Duodenal mucosa (tissue), 2 donors: ENCODE data around the gene TSC22D2.

Source experiments
- H3K27ac ChIP-seq: one replicate; pipeline ENCODE4 v1.7.0; 2013; ENCODE audit warnings: low read depth, low read length
- H3K27me3 ChIP-seq, 2 donors: one replicate each; pipeline ENCODE4 v1.7.0; 2013; ENCODE audit warnings: low read length in 2 of 2, control low read depth in 1 of 2; ENCODE audit not compliant: insufficient read depth in 2 of 2, control insufficient read depth in 1 of 2
- H3K36me3 ChIP-seq, 2 donors: one replicate each; pipeline ENCODE4 v1.7.0; 2013; ENCODE audit warnings: low read length in 2 of 2, control low read depth in 1 of 2; ENCODE audit not compliant: insufficient read depth in 2 of 2, control insufficient read depth in 1 of 2
- H3K4me1 ChIP-seq, 2 donors: one replicate each; pipeline ENCODE4 v1.7.0; 2013; ENCODE audit warnings: low read length in 2 of 2, control low read depth in 1 of 2; ENCODE audit not compliant: insufficient read depth in 2 of 2, control insufficient read depth in 1 of 2
- H3K4me3 ChIP-seq, 2 donors: one replicate each; pipeline ENCODE4 v1.7.0; 2013; ENCODE audit warnings: low read length in 2 of 2, low read depth in 1 of 2
- H3K9ac ChIP-seq, 2 donors: one replicate each; pipeline ENCODE4 v1.7.0; 2013; ENCODE audit warnings: low read length in 2 of 2, low read depth in 1 of 2
- H3K9me3 ChIP-seq, 2 donors: one replicate each; pipeline ENCODE4 v1.7.0; 2013; ENCODE audit warnings: low read length in 2 of 2, control low read depth in 1 of 2; ENCODE audit not compliant: control insufficient read depth in 1 of 2

The TSC22D2 gene

DNA sequence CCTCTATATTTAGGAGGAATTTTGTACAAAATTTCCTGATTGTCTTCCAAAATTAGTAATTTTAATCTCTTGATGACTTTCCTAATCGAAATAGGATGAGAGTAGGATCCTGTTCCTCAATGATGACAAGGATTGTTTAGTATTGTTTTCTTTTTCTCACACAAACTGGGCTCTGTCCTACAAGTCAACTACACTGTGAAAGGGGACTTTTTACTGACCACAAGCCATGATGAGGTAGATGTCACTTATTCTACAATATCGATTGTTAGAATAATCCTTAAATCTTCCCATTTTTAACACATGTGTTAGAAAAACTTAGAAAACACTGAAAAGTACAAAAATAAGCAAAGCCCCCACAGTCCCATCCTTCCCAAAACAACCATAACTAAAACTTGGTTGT lies 35.8 kb upstream of the TSC22D2 start:
- no peaks in the 10 kb centered on the region for H3K9me3 ChIP-seq
- H3K4me3 ChIP-seq: no peak overlapping the region
- no peak overlapping the region for H3K27ac ChIP-seq
- no peaks in the 10 kb centered on the region for H3K36me3 ChIP-seq
- H3K27me3 ChIP-seq: no peaks in the 10 kb centered on the region
- H3K9ac ChIP-seq: no peak overlapping the region
- no peaks in the 10 kb centered on the region for H3K4me1 ChIP-seq

DNA sequence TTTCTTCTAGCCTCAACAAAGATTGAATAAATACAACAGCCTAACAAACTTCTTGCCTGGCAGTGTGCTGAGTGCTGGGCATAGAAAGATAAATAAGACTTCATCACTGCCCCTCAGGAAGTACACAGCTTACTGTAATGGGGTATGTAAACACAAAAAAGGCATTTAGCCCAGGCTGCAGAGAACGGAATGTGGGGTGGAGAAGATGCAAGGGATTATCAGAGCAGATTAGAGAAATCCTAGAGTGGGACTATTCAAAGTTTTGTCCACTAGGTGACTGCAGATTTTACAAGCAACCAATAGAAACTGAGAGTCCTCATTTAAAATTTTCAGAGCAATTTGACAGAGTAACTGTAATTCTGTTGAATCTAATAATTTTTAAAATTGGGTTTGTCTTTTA lies 35.4 kb upstream of the TSC22D2 start:
- H3K27me3 ChIP-seq: no peaks in the 10 kb centered on the region
- no peaks in the 10 kb centered on the region for H3K4me1 ChIP-seq
- no peaks in the 10 kb centered on the region for H3K36me3 ChIP-seq
- H3K27ac ChIP-seq: no peak overlapping the region
- no peak overlapping the region for H3K9ac ChIP-seq
- H3K4me3 ChIP-seq: no peak overlapping the region
- no peaks in the 10 kb centered on the region for H3K9me3 ChIP-seq

DNA sequence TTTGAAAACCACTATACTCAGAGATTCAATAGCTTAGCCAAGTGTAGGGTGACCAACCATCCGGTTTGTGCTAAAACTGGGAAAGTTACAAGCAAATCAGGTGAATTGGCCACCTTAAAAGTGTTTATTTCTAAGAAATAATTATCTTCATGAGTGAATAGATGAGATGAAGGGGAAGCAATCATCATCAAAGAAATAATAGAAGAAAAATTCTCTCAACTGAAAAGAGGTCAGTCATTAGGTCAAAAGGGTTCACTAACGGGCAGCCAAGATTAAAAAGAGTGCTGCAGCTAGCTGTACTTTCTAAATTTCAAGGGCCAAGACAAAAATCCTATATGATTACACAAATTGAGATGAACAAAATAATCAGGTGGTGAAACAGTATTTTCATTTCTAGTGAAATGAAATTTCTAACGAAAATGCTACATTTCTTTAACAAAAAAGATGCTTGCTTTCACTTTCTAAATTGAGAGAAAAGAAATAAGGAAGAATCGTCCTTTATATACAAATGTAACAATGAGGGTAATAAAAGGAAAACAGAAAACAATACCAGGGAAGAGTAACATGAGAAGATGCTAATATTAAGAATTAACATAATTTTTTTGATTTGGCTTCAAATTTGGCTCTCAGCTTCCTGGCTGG lies 34.7 kb upstream of the TSC22D2 start:
- Histone ChIP-seq H3K27ac (no peak overlapping the region), H3K9ac (no peak overlapping the region), H3K4me1 (no peaks in the 10 kb centered on the region), H3K4me3 (no peak overlapping the region), H3K36me3 (no peaks in the 10 kb centered on the region), H3K27me3 (no peaks in the 10 kb centered on the region), H3K9me3 (no peaks in the 10 kb centered on the region)

DNA sequence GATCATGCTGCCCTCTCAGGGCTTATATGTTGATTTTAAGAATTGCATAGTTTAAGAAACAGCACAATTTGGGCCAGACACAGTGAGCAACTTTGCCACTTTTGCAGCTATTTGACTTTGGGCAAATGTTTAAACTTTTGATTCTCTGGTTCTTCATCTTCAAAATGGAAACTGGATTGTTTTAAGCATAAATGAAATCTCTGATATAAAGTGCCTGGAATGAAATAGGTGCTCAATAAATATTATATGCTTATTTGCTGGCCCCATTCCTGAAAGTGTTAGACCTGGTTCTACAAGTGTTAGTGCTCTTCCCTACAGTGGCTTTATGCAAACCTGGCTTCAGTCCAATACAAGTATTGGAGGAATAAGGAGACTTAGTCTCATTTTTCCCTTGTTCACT lies 33.1 kb upstream of the TSC22D2 start:
- Histone ChIP-seq H3K4me1 (no peaks in the 10 kb centered on the region), H3K27ac (no peak overlapping the region), H3K27me3 (no peaks in the 10 kb centered on the region), H3K4me3 (no peak overlapping the region), H3K9me3 (no peaks in the 10 kb centered on the region), H3K36me3 (no peaks in the 10 kb centered on the region), H3K9ac (no peak overlapping the region)

- Histone ChIP-seq H3K4me1 (no peaks in the 10 kb centered on the region), H3K27me3 (no peaks in the 10 kb centered on the region), H3K4me3 (no peak overlapping the region), H3K9me3 (no peaks in the 10 kb centered on the region), H3K36me3 (no peaks in the 10 kb centered on the region), H3K27ac (no peak overlapping the region), H3K9ac (no peak overlapping the region)
These were observed 31.9 kb upstream of the TSC22D2 start for GRCh38 chr3:150376001-150376848.

GRCh38 chr3:150377601-150378300 lies 30.3 kb upstream of the TSC22D2 start:
- no peaks in the 10 kb centered on the region for H3K4me1 ChIP-seq
- H3K27me3 ChIP-seq: no peaks in the 10 kb centered on the region
- H3K9ac ChIP-seq: no peak overlapping the region
- no peaks in the 10 kb centered on the region for H3K36me3 ChIP-seq
- no peak overlapping the region for H3K4me3 ChIP-seq
- H3K9me3 ChIP-seq: no peaks in the 10 kb centered on the region
- H3K27ac ChIP-seq: no peak overlapping the region

GRCh38 chr3:150378301-150378748 lies 29.8 kb upstream of the TSC22D2 start:
- Histone ChIP-seq H3K4me3 (no peak overlapping the region), H3K36me3 (no peaks in the 10 kb centered on the region), H3K9me3 (no peaks in the 10 kb centered on the region), H3K27ac (no peak overlapping the region), H3K4me1 (no peaks in the 10 kb centered on the region), H3K9ac (no peak overlapping the region), H3K27me3 (no peaks in the 10 kb centered on the region)

DNA sequence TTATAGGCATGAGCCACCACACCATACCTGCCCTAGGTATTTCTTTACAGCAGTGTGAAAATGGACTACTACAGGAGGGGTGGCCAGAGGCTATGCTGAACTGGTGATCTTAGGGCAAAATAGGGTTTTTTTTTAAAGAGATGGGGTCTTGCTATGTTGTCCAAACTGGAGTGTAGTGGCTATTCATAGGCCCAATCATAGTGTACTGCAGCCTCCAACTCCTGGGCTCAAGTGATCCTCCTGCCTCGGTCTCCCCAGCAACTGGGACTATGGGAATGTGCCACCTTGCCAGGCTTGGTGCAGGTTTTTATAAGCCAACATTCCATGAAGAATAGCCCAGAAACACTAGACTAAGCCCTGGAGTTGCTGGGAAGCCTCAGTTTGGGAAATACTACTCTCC lies 28.6 kb upstream of the TSC22D2 start:
- Histone ChIP-seq H3K27ac (no peak overlapping the region), H3K4me3 (no peak overlapping the region), H3K4me1 (no peaks in the 10 kb centered on the region), H3K9me3 (no peaks in the 10 kb centered on the region), H3K27me3 (no peaks in the 10 kb centered on the region), H3K36me3 (no peaks in the 10 kb centered on the region), H3K9ac (no peak overlapping the region)

GRCh38 chr3:150384296-150385212 lies 23.5 kb upstream of the TSC22D2 start:
- Histone ChIP-seq H3K9ac (no peak overlapping the region), H3K4me1 (no peaks in the 10 kb centered on the region), H3K9me3 (no peaks in the 10 kb centered on the region), H3K27ac (no peak overlapping the region), H3K27me3 (no peaks in the 10 kb centered on the region), H3K4me3 (peak overlapping the region in 1 of 2 donors; percentile 2), H3K36me3 (no peaks in the 10 kb centered on the region)
